Gastroesophageal sphincter (tissue), 3 donors: ENCODE measurements around the gene CNGA4.

ENCODE experiments used
- EP300 ChIP-seq: sonication (generic); formaldehyde crosslinking; IDR thresholded peaks from one replicate; pipeline ENCODE4 v1.6.1; 2017; ENCODE audit warnings: antibody characterized with exemption, mild to moderate bottlenecking
- POLR2A ChIP-seq, 2 donors: fragments of 450-650 bp; IDR thresholded peaks; one replicate each; pipeline ENCODE4 v1.6.1; 2017; ENCODE audit warnings: antibody characterized with exemption in 2 of 2, mild to moderate bottlenecking in 2 of 2, moderate library complexity in 1 of 2
- POLR2AphosphoS5 ChIP-seq: sonication (generic); formaldehyde crosslinking; IDR thresholded peaks from one replicate; pipeline ENCODE4 v1.6.1; 2017; ENCODE audit warnings: antibody characterized with exemption
- TF ChIP-seq, protein P1 (sequence below), 4 experiments: fragments of 200-600 bp in 2 of 4; fragments of 450-650 bp in 2 of 4; sonication (generic) in 1 of 4; IDR thresholded peaks; one replicate each; pipeline ENCODE4 v1.5.1; 2017 to 2019; ENCODE audit warnings: antibody characterized with exemption in 4 of 4, mild to moderate bottlenecking in 2 of 4, moderate library complexity in 2 of 4

DNA sequence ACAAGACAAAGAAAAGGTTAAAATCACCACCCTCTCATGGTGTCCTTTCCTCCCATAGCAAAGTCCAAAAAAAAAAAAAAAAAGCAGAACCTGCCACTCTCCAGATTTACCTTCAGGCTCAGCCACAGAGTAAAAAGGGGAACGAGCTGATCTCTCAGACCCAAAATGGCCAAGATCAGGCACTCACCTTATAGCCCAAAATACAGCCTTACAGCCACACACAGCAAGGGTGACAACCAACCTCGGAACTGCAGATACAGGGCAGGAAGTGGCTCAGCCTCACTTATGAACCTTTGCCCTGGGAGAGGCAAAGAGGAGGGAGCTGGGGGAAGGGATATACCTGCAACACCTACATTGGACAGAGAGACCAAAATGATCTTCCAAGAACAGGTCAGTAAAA is 9.0 kb upstream of the CNGA4 start:
- TF ChIP-seq, protein P1, sequence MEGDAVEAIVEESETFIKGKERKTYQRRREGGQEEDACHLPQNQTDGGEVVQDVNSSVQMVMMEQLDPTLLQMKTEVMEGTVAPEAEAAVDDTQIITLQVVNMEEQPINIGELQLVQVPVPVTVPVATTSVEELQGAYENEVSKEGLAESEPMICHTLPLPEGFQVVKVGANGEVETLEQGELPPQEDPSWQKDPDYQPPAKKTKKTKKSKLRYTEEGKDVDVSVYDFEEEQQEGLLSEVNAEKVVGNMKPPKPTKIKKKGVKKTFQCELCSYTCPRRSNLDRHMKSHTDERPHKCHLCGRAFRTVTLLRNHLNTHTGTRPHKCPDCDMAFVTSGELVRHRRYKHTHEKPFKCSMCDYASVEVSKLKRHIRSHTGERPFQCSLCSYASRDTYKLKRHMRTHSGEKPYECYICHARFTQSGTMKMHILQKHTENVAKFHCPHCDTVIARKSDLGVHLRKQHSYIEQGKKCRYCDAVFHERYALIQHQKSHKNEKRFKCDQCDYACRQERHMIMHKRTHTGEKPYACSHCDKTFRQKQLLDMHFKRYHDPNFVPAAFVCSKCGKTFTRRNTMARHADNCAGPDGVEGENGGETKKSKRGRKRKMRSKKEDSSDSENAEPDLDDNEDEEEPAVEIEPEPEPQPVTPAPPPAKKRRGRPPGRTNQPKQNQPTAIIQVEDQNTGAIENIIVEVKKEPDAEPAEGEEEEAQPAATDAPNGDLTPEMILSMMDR (IDR thresholded peaks at IDR 0.05): no peak
- no peak for TF ChIP-seq EP300
- no peak for TF ChIP-seq POLR2AphosphoS5
- no peak for TF ChIP-seq POLR2A (IDR thresholded peaks at IDR 0.05)
